Immature natural killer cell (primary cell): ENCODE measurements around the gene SNU13. TPM values are rescaled to one million over a fixed set of nuclear protein-coding genes. Genes with fewer than 3 reads are reported as not detected.
"Not testable (repeated sequence)": the region's sequence is repeated elsewhere in the genome, so short reads cannot be mapped to it uniquely, and the experiment has no call there.

ENCODE experiments used
- DNase-seq, 3 donors: peaks; one replicate each; pipeline ENCODE4 v3.0.0; 2022; ENCODE audit warnings: mixed read lengths in 1 of 3
- H3K27ac Mint-ChIP-seq, 6 donors: one replicate each; pipeline ENCODE4 v1.8.0; 2020; ENCODE audit warnings: mixed read lengths in 6 of 6, mild to moderate bottlenecking in 5 of 6, inconsistent platforms in 4 of 6, moderate library complexity in 3 of 6
- H3K27me3 Mint-ChIP-seq, 3 donors: one replicate each; pipeline ENCODE4 v1.8.0; 2020 to 2021; ENCODE audit warnings: low read depth in 3 of 3, mild to moderate bottlenecking in 3 of 3, mixed read lengths in 3 of 3, moderate library complexity in 3 of 3, inconsistent platforms in 1 of 3
- H3K36me3 Mint-ChIP-seq, 3 donors: one replicate each; pipeline ENCODE4 v1.8.0; 2020; ENCODE audit warnings: mixed read lengths in 3 of 3, inconsistent platforms in 2 of 3, mild to moderate bottlenecking in 2 of 3
- H3K4me1 Mint-ChIP-seq, 2 donors: one replicate each; pipeline ENCODE4 v1.8.0; 2020; ENCODE audit warnings: inconsistent platforms in 2 of 2, mild to moderate bottlenecking in 2 of 2, mixed read lengths in 2 of 2, moderate library complexity in 1 of 2
- H3K4me3 Mint-ChIP-seq, 5 donors: one replicate each; pipeline ENCODE4 v1.8.0; 2020; ENCODE audit warnings: mild to moderate bottlenecking in 5 of 5, mixed read lengths in 5 of 5, inconsistent platforms in 3 of 5, moderate library complexity in 3 of 5
- H3K9me3 Mint-ChIP-seq, 6 donors: one replicate each; pipeline ENCODE4 v1.8.0; 2020; ENCODE audit warnings: mild to moderate bottlenecking in 6 of 6, mixed read lengths in 6 of 6, inconsistent platforms in 4 of 6, moderate library complexity in 3 of 6
- polyA plus RNA-seq, 3 donors: library from polyadenylated mRNA; unstranded; fragments of 300-500 nt; fragmentation: Illumina TruSeq; gene quantifications; one replicate each; pipeline ENCODE4 v1.2.3, GENCODE V29; 2021

Gene SNU13
- polyA plus RNA-seq, 3 donors from 2014 or later = 190 to 209 (median 192) TPM

DNA sequence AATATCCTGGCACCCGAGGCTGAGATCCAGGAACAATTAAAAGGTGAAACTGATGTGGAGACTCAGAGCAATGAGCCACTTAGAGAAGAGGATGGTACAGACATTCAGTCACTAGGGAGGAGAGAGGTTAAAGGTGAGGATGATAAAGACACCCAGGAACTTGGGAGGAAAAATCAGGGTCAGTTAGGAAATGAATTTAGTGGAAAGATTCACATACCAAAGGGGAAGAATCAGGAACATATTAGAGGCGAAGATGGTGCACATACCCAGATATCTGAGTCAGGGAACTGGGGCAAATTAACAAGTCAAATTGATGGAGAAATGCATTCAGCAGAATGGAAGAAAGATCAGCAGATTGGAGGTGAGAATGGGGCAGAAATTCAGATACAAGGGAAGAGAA is 6.5 kb upstream of the SNU13 start:
- no peak for DNase-seq
- H3K4me1 Mint-ChIP-seq = peaks cover 9 to 22% of the 10 kb centered on the region in 2 donors
- no peaks in the 10 kb centered on the region for H3K9me3 Mint-ChIP-seq
- no peak overlapping the region for H3K4me3 Mint-ChIP-seq
- H3K27ac Mint-ChIP-seq = no peak overlapping the region
- no peaks in the 10 kb centered on the region for H3K36me3 Mint-ChIP-seq
- peaks cover 3 to 7% (median 3%) of the 10 kb centered on the region in 3 donors for H3K27me3 Mint-ChIP-seq

DNA sequence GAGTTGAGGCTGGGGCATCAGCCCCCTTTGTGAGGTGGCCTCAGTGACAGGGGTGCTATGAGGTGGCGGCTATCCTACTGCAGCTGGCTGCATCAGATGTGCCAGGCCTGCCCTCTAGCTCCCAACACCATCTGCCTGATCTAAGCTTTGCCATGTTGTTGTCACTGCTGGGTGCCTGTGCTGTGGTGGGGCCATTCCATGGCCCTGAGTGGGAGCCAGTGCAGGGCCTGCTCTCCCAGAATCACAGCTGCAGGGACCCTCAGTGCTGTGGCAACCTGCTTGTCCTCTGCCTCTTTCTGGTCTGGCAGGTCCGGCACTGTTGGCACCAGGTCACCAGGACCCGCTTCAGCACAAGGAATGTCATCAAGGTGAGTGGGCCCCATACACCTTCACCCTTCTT is 1.8 kb upstream of the SNU13 start:
- H3K4me3 Mint-ChIP-seq = peak overlapping the region; percentile 7 to 94 (median 44)
- no peaks in the 10 kb centered on the region for H3K36me3 Mint-ChIP-seq
- peaks cover 5 to 8% (median 6%) of the 10 kb centered on the region in 3 donors for H3K27me3 Mint-ChIP-seq
- no peak for DNase-seq
- H3K27ac Mint-ChIP-seq = peak overlapping the region; percentile 81 to 99 (median 98)
- H3K4me1 Mint-ChIP-seq = peaks cover 23 to 43% of the 10 kb centered on the region in 2 donors
- no peaks in the 10 kb centered on the region for H3K9me3 Mint-ChIP-seq

DNA sequence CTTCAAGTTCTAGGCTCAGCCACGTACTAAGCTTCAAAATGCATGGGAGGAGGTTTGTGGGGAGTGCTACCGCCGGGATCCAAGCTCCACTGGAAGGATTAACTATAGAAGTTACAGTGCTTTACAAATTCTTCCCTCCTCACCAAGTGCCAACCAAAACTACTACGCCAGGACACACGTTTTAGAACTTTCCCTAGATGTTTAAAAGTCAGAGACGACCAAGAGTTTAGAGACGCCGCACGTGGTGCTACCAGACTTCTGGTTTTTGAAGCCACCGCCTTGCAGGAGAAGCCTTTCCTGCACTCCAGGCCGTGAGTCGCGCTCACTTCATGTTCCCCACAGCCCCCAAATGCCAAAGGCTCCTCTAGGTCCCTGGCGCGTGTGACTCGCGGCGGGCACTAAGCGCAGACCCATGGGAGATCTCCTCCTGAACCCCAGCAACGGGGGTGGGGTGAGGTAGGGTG is 734 bp downstream of the SNU13 start:
- Mint-ChIP-seq H3K36me3 (no peaks in the 10 kb centered on the region), H3K27me3 (peaks cover 5 to 8% (median 6%) of the 10 kb centered on the region in 3 donors), H3K27ac (peak overlapping the region; percentile 97 to 99 (median 98)), H3K9me3 (no peaks in the 10 kb centered on the region), H3K4me3 (peak overlapping the region; percentile 93 to 98 (median 94)), H3K4me1 (peaks cover 25 to 55% of the 10 kb centered on the region in 2 donors)
- DNase-seq = peak in 1 of 3 donors; percentile 5

DNA sequence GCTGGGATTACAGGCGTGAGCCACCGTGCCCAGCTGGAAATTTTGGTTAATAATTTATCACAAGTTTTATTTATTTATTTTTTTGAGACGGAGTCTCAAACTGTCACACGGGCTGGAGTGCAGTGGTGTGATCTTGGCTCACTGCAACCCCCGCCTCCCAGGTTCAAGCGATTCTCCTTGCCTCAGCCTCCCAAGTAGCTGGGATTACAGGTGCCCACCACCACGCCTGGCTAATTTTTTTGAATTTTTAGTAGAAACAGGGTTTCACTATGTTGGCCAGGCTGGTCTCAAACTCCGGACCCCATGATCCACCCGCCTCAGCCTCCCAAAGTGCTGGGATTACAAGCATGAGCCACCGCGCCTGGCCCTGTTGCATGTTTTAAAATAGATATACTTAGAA is 1.8 kb downstream of the SNU13 start:
- not testable (repeated sequence) for H3K36me3 Mint-ChIP-seq, H3K9me3 Mint-ChIP-seq, DNase-seq
- Mint-ChIP-seq H3K27ac (peak overlapping the region in 2 of 6 donors; percentile 97 to 98), H3K27me3 (peaks cover 5 to 12% (median 11%) of the 10 kb centered on the region in 3 donors), H3K4me3 (peak overlapping the region; percentile 93 to 98 (median 94)), H3K4me1 (peaks cover 30 to 65% of the 10 kb centered on the region in 2 donors)

DNA sequence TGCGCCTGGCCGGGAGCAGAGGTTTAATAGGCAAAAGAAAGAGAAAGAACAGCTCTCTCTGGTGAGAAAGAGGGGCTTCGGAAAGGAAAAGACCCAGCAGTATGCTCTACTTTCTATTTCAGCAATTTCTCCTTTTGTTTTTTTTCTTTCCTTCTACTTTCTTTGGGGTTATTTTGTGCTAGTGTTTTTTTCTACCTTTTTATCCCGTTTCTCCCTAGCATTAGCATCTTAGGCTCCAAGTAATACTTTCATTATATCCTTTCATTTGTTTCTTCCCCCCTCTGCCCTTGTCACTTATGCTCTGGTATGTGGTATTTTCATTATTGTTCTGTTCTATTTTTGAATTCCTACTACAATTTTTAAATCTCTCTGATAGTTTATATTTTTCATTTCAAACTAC is 4.5 kb downstream of the SNU13 start:
- Mint-ChIP-seq H3K36me3 (peaks cover 0 to 10% (median 5%) of the 10 kb centered on the region in 3 donors), H3K27ac (peak overlapping the region; percentile 9 to 97 (median 80)), H3K4me1 (peaks cover 32 to 68% of the 10 kb centered on the region in 2 donors), H3K9me3 (no peaks in the 10 kb centered on the region), H3K27me3 (peaks cover 5 to 12% (median 9%) of the 10 kb centered on the region in 3 donors), H3K4me3 (peak overlapping the region in 2 of 5 donors; percentile 14 to 33)
- no peak for DNase-seq

DNA sequence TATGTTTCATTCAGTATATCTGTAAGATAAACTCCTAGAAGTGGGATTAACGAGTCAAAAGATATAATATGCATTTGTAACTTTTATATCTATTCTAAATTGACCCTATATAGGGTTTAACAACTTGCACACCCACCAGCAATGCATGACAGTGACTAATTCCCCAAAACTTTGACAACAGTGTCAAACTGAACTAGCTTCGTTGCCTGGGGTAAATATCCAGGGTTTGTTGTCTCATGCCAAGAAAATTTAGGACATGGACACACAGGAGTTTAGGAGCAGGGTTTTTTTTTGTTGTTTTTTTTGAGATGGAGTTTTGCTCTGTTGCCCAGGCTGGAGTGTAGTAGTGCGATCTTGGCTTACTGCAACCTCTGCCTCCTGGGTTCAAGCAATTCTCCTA is 5.1 kb downstream of the SNU13 start:
- Mint-ChIP-seq H3K36me3 (peaks cover 0 to 11% (median 5%) of the 10 kb centered on the region in 3 donors), H3K27ac (peak overlapping the region; percentile 94 to 100 (median 98)), H3K27me3 (peaks cover 1 to 7% (median 6%) of the 10 kb centered on the region in 3 donors), H3K9me3 (no peaks in the 10 kb centered on the region), H3K4me1 (peaks cover 29 to 63% of the 10 kb centered on the region in 2 donors), H3K4me3 (peak overlapping the region in 4 of 5 donors; percentile 44 to 100 (median 97))
- DNase-seq = no peak

DNA sequence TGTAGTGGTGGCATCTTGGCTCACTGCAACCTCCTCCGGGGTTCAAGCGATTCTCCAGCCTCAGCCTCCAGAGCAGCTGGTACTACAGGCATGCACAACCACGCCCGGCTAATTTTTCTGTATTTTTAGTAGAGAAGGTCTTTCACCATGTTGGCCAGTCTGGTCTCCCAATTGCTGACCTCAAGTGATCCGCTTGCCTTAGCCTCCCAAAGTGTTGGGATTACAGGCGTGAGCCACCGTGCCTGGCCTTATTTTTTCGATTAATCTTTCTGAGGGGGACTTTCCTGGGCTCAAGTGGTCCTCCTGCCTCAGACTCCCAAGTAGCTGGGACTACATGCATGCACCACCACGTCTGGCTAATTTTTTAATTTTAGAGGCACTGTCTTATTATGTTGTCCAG is 5.6 kb downstream of the SNU13 start:
- Mint-ChIP-seq H3K9me3 (no peaks in the 10 kb centered on the region), H3K4me3 (peak overlapping the region; percentile 96 to 100 (median 97)), H3K27ac (peak overlapping the region; percentile 94 to 100 (median 98)), H3K4me1 (peaks cover 27 to 62% of the 10 kb centered on the region in 2 donors), H3K27me3 (peaks cover 0 to 6% (median 4%) of the 10 kb centered on the region in 3 donors), H3K36me3 (peaks cover 0 to 16% (median 11%) of the 10 kb centered on the region in 3 donors)
- no peak for DNase-seq

DNA sequence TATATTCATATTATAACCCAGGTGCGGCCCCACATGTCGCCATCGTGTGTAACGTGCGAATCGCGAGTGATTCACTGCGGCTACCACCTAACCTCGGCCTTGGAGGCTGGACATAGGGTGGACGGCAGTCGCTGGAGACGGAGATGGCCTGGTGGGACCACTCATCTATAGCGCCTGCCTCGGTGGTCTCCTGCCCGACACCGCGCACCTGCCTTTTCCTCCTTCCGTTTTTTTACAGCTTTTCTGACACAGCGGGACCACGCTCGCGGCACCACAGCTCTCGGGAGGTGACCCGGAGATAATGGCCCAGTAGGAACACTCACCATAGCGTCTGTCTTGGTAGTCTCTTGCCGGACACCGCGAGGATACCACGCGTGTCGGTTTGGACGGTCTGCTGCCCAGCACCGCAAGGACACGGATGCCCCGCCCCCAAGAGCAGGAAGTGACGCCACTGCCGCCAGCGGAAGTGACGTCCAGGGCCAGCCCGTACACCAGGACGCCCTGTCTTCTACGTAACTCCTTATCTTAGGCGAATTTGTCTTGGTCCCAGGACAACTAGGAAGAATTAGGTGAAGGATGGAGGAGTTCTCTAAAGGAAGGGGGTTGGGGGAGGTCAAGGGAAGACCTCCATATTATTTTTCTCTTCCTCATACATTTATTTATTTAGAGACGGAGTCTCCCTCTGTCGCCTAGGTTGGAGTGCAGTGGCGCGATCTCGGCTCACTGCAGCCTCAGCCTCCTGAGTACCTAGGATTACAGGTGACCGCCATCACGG is 6.4 kb downstream of the SNU13 start:
- H3K4me1 Mint-ChIP-seq = peaks cover 22 to 60% of the 10 kb centered on the region in 2 donors
- no peaks in the 10 kb centered on the region for H3K9me3 Mint-ChIP-seq

DNA sequence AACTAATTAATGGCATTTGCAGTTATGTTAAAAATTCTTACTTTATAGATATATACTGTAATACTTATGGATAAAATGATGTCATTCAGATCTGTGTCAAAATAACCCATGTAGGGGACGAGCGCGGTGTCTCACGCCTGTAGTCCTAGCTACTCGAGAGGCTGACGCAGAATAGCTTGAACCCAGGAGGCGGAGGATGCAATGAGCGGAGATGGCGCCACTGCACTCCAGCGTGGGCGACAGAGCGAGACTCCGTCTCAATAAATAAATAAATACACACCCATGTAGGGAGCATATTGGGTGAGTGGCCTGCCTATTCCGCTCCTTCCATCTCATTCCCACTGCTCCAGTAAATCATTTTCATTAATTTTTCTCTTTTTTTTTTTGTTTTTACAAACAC is 7.1 kb downstream of the SNU13 start:
- Mint-ChIP-seq H3K36me3 (peaks cover 0 to 20% (median 18%) of the 10 kb centered on the region in 3 donors), H3K4me1 (peaks cover 19 to 57% of the 10 kb centered on the region in 2 donors), H3K27me3 (peaks cover 0 to 6% (median 4%) of the 10 kb centered on the region in 3 donors), H3K27ac (peak overlapping the region; percentile 94 to 100 (median 98)), H3K9me3 (no peaks in the 10 kb centered on the region), H3K4me3 (peak overlapping the region; percentile 96 to 100 (median 97))
- DNase-seq = peak in 1 of 3 donors; percentile 14

More for the DNA sequence above, 6.4 kb downstream of the SNU13 start:
- peak; percentile 83 to 90 (median 86) for DNase-seq
- peaks cover 0 to 6% (median 4%) of the 10 kb centered on the region in 3 donors for H3K27me3 Mint-ChIP-seq
- peak overlapping the region; percentile 96 to 100 (median 97) for H3K4me3 Mint-ChIP-seq
- peaks cover 0 to 20% (median 14%) of the 10 kb centered on the region in 3 donors for H3K36me3 Mint-ChIP-seq
- H3K27ac Mint-ChIP-seq = peak overlapping the region; percentile 94 to 100 (median 98)

DNA sequence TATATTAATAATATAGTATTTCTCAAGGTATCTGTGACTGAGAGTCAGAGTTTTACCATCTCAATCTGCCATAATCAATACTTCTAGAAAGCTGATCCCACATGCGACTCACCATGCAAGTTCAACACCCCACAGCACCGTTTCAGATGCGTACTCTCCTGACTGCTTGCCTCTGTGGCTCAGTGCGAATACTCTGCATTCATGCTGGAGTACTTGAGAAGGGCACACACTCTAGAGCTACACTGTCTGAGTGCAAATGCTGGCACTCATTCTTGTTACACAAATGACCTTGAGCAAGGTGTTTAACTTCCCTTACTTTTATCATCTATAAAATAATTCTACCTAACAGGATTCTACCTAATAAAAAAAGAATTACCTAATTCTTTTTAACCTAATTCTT is 12.5 kb downstream of the SNU13 start:
- Mint-ChIP-seq H3K36me3 (peaks cover 0 to 35% (median 24%) of the 10 kb centered on the region in 3 donors), H3K27ac (peak overlapping the region in 3 of 6 donors; percentile 29 to 48 (median 46))

DNA sequence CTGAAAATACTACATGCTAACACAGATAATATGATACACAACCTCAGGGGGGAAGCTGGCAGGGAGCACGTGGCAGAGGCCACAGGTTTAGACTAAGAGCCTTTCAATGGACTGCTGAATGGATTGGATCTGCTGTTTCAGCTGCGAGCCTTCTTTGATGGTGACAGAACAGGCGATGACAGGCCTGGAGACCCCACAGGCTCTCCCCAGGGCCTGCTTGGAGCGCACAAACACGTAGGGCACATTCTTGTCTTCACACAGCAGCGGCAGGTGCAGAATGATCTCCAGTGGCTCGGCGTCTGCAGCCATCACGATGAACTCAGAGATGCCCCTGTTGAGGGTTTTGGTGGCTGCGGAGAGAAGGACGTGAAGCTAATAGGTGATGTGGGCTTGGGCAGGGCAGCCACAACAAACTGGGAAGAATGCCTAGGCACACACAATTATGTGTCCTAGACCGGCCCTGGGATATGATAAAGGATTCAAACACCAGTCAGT is 13.8 kb downstream of the SNU13 start:
- Mint-ChIP-seq H3K27ac (no peak overlapping the region), H3K4me3 (no peak overlapping the region), H3K9me3 (no peaks in the 10 kb centered on the region), H3K4me1 (peaks cover 8 to 12% of the 10 kb centered on the region in 2 donors), H3K27me3 (peaks cover 2 to 5% (median 4%) of the 10 kb centered on the region in 3 donors), H3K36me3 (peaks cover 0 to 31% (median 21%) of the 10 kb centered on the region in 3 donors)
- no peak for DNase-seq

More for the DNA sequence above, 12.5 kb downstream of the SNU13 start:
- no peak for DNase-seq
- Mint-ChIP-seq H3K4me3 (no peak overlapping the region), H3K4me1 (peaks cover 9 to 25% of the 10 kb centered on the region in 2 donors), H3K27me3 (peaks cover 2 to 4% (median 2%) of the 10 kb centered on the region in 3 donors), H3K9me3 (no peaks in the 10 kb centered on the region)

DNA sequence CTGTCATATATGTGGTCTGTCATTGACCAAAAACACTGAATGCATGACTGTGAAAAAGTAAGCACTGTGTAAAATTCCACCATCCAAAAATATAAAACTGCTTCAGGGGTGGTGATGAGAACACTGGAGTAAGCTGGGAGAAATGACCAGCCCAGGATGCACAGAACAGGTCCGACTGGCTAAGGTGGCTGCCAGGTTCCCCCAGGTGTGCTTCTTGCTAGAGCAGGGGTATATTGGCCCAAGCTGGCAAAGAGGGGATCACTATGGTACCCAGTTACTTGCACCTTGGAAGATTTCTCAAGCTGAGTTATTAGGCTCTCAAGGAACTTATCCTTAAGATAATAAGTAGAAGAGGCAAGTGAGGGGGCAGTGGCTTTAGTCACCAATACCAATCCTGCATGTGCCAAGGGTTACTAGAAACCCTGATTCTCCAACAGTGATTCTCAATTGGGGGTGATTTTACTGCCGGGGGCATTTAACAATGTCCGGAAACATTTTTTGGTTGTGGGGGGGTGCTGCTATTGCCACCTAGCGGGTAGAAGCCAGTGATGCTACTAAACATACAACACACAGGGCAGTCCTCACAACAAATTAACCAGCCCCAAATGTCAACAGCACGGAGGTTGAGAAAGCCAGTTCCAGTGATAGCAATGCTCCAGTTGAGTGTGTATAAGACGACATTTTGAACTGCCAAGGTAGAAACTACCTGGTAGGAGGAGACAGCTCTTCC is 15.7 kb downstream of the SNU13 start:
- peaks cover 0 to 5% (median 4%) of the 10 kb centered on the region in 3 donors for H3K27me3 Mint-ChIP-seq
- H3K4me1 Mint-ChIP-seq = peaks cover 6 to 11% of the 10 kb centered on the region in 2 donors
- H3K36me3 Mint-ChIP-seq = peaks cover 0 to 25% (median 11%) of the 10 kb centered on the region in 3 donors
- no peaks in the 10 kb centered on the region for H3K9me3 Mint-ChIP-seq
- H3K4me3 Mint-ChIP-seq = no peak overlapping the region
- peak overlapping the region in 2 of 6 donors; percentile 51 to 53 for H3K27ac Mint-ChIP-seq
- DNase-seq = no peak

DNA sequence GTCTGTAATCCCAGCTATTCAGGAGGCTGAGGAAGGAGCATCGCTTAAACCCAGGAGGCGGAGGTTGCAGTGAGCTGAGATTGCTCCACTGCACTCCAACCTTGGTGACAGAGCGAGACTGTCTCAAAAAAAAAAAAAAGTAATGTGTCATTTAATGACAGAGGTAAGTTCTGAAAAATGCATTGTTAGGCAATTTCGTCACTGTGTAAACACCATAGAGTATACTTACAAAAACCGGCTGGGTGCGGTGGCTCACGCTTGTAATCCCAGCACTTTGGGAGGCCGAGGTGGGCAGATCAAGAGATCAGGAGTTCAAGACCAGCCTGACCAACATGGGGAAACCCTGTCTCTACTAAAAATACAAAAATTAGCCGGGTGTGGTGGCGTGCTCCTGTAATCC is 16.6 kb downstream of the SNU13 start:
- Mint-ChIP-seq H3K4me1 (peaks cover 6 to 11% of the 10 kb centered on the region in 2 donors), H3K36me3 (peaks cover 0 to 21% (median 7%) of the 10 kb centered on the region in 3 donors), H3K27ac (peak overlapping the region in 1 of 6 donors; percentile 40)
- not testable (repeated sequence) for H3K4me3 Mint-ChIP-seq, DNase-seq, H3K9me3 Mint-ChIP-seq, H3K27me3 Mint-ChIP-seq
